ENCODE results near the gene CERS6.

The CERS6 gene

GRCh38 chr2:168596881-168597655 lies 141.0 kb downstream of the CERS6 start:
- no peak for DNase-seq (ENCODE audit: extremely low read depth in 1 of 2, low read depth in 1 of 2)

GRCh38 chr2:168599738-168600137 lies 143.7 kb downstream of the CERS6 start:
- DNase-seq (ENCODE audit: extremely low read depth in 1 of 2, low read depth in 1 of 2): no peak

GRCh38 chr2:168600949-168601348 lies 144.9 kb downstream of the CERS6 start:
- no peak for DNase-seq (ENCODE audit: extremely low read depth in 1 of 2, low read depth in 1 of 2)

- DNase-seq (ENCODE audit: extremely low read depth in 1 of 2, low read depth in 1 of 2): no peak
These were observed 145.7 kb downstream of the CERS6 start for GRCh38 chr2:168601741-168602140.

DNA sequence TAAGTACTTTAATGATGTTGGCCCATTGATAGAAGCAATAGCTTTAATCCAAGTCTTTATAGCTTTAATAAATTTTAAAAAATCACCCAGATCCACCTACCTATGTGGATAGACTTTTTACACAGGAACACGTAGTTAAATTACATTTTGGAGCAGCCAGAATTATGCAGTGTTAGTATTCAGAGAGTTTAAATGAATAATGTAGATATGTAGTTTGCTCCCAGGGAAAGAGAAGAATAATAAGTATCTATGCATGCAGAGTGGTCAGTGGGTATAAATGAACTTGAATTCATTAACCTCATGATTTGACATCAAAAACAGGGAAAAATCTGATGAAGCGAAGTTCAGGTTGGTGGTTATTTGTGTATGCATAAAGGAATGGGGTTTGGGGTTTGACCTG lies 146.3 kb downstream of the CERS6 start:
- no peak for DNase-seq (ENCODE audit: extremely low read depth in 1 of 2, low read depth in 1 of 2)

DNA sequence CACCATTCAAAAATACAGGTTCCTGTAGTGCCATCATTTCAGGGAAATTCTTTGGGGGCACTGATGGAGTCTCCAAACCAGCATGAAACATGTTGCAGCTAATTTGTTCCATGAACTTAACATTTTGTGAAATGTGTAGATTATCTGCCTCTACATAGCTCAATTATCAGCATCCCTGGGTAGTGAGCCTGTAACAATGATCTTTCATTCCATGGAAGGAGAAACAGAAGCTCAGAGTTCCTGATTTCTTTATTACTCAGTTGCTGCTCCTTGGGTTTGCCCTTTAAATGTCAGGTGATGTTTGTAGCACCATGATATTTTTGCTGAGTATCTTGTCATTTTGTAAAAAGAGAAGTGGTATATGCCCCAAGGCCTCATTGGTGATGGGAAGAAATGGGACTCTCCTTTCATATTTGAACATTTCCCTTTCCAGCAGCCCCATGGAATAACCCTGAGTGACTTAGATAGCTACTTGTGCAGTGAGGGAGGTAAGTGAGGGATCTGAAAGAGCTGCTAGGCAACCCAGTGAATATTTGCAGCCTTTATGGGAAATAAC lies 146.9 kb downstream of the CERS6 start:
- DNase-seq (ENCODE audit: extremely low read depth in 1 of 2, low read depth in 1 of 2): no peak

DNA sequence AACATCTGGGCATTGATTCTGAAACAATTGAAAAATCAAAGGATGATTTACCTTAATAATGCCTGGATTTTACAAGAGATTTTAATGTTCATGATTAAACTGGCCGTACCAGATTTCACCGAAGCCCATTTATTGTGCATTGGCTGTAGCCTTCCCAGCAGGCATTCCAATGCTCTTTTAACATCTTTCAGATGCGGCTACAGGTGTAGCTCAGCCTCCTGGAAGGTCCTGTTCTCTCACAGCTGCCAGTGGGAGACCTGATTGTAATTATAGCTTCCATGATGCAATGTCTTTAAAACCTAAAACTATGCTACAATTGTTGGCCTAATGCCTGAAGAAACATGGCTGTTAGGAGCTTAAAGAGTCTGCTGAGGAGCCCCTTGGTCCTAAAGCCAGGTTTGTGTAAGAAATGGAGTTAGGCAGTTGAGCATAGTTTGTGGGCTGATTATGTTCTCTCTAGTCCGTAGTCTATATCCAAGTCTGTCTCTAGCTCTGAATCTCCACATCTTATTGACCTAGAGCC lies 147.4 kb downstream of the CERS6 start:
- no peak for DNase-seq (ENCODE audit: extremely low read depth in 1 of 2, low read depth in 1 of 2)

GRCh38 chr2:168604252-168604651 lies 148.2 kb downstream of the CERS6 start:
- DNase-seq (ENCODE audit: extremely low read depth in 1 of 2, low read depth in 1 of 2): no peak

- no peak for DNase-seq (ENCODE audit: extremely low read depth in 1 of 2, low read depth in 1 of 2)
These were observed 151.9 kb downstream of the CERS6 start for GRCh38 chr2:168607992-168608391.

- no peak for DNase-seq (ENCODE audit: extremely low read depth in 1 of 2, low read depth in 1 of 2)
These were observed 152.7 kb downstream of the CERS6 start for GRCh38 chr2:168608796-168609195.

- no peak for DNase-seq (ENCODE audit: extremely low read depth in 1 of 2, low read depth in 1 of 2)
These were observed 155.0 kb downstream of the CERS6 start for GRCh38 chr2:168611091-168611490.

DNA sequence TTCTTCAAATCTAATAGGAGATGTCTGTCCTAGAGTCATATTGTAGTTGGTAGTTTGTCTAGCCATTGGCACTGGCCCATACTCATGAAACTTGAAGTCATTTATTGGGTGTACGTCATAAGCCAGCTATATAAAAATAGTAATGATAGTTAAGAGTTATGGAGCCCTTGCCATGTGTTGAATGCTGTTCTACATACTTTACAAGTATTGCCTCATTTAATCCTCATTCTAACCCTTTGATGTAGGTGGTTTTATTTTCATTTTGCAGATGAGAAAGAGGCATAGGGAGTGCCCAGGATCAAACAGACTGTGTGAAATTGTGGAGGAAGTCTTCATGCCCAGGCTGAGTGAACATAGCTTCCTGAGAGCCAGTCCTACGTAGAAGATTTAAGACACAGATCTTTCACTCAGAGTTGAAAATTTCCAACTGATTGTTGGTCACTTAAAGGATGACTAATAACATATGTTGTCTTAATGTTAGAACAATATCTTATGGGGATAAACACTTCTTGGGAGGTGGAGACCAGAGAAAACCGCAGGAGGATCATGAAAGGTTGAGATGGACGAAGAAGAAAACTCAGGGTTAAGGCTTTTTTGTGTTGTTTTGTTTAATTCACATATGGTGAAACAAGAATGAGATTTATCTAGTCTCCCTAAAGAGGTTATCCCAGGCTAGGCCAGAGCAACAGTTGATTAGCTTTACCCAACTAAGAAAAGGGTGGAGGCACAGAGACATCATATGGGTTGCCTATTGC lies 156.0 kb downstream of the CERS6 start:
- no peak for DNase-seq (ENCODE audit: extremely low read depth in 1 of 2, low read depth in 1 of 2)

GRCh38 chr2:168612719-168613118 lies 156.6 kb downstream of the CERS6 start:
- no peak for DNase-seq (ENCODE audit: extremely low read depth in 1 of 2, low read depth in 1 of 2)

GRCh38 chr2:168613551-168613950 lies 157.5 kb downstream of the CERS6 start:
- no peak for DNase-seq (ENCODE audit: extremely low read depth in 1 of 2, low read depth in 1 of 2)

DNA sequence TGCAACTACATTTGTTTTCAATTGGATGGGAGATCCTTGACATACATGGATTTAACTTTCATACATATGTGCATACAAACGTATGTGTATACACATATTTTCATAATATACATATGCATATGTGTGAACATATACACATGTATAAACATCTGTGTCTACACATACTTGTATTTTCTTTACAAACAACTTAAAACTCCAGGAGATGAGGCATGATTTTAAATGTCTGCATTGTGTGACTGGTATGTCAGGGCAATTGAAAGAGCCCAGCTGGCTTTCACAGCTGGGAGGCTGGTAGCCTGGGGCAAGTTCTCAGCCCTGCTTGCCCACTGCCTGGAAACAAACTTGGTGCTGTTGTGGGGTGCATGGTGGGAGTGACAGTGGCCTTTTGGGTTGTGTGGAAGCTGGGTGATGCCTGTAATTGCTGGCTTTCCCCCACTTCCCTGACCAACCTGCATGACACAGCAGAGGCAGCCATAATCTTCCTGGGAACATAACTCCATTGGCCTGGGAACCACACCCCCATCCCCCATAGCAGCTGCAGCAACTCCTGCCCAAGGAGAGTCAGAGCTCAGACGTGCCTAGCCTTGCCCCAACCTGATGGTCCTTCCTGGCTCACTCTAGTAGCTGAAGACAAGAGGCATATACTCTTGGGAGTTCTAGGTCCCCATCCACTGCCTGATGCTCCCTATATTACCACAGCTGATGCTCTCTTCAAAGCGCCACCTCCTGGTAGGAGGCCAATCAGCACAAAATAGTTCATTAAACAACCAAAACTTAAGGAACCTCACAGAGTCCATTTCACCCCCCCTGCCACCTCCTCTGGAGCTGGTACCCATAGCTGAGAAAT lies 158.3 kb downstream of the CERS6 start:
- DNase-seq (ENCODE audit: extremely low read depth in 1 of 2, low read depth in 1 of 2): no peak

DNA sequence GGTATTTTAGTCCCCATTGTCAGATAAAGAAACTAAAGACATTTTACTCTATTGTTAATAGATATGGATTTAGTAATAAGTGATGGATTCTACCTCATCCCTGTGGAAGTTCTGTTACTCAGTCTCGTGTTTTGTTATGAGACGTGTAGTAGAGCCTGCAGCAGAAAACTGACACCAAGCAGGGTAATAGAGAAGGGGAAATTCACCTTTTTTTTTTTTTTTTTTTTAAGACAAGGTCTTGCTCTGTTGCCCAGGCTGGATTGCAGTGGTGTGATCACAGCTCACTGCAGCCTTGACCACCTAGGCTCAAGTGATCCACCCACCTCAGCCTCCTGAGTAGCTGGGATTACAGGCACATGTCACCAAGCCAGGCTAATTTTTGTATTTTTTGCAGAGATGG lies 164.5 kb downstream of the CERS6 start:
- DNase-seq (ENCODE audit: extremely low read depth in 1 of 2, low read depth in 1 of 2): no peak

GRCh38 chr2:168622559-168622958 lies 166.5 kb downstream of the CERS6 start:
- no peak for DNase-seq (ENCODE audit: extremely low read depth in 1 of 2, low read depth in 1 of 2)

- DNase-seq (ENCODE audit: extremely low read depth in 1 of 2, low read depth in 1 of 2): no peak
These were observed 168.0 kb downstream of the CERS6 start for GRCh38 chr2:168624028-168624427.

DNA sequence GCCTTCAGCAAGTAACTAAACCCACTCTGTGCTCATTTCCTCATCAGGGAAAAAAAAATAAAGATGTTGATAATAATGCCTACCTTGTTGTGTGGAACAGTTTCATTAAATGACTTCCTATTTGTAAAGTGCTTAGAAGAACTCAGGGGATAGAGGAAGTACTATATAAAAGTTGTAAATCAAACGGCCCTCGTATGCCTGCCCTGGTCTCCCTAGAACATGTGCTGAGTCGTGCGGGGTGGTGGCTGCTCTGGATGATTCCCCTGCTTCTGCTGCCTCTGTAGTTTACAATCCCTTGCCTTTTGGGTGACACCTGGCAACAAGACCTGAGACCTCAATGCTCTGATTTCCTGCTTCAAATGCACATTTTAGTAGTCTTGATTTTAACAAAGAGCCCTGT lies 170.0 kb downstream of the CERS6 start:
- DNase-seq (ENCODE audit: extremely low read depth in 1 of 2, low read depth in 1 of 2): no peak

- no peak for DNase-seq (ENCODE audit: extremely low read depth in 1 of 2, low read depth in 1 of 2)
These were observed 170.6 kb downstream of the CERS6 start for GRCh38 chr2:168626647-168627046.

GRCh38 chr2:168632709-168633121 lies 176.6 kb downstream of the CERS6 start:
- no peak for DNase-seq (ENCODE audit: extremely low read depth in 1 of 2, low read depth in 1 of 2)

Data from stimulated activated CD8-positive, alpha-beta memory T cell treated with anti-CD3 and anti-CD28 coated beads, Interleukin-7, amount 100 ng/mL, for 48 hours (primary cell).